GM18526 (cell line): Measurements from ENCODE around the gene AHSP.

Experiments used
- POLR2A ChIP-seq: IDR thresholded peaks from 3 replicates; pipeline ENCODE4 v1.6.1; 2011; ENCODE audit not compliant: insufficient read length; ENCODE audit errors: extremely low read depth

The AHSP gene

DNA sequence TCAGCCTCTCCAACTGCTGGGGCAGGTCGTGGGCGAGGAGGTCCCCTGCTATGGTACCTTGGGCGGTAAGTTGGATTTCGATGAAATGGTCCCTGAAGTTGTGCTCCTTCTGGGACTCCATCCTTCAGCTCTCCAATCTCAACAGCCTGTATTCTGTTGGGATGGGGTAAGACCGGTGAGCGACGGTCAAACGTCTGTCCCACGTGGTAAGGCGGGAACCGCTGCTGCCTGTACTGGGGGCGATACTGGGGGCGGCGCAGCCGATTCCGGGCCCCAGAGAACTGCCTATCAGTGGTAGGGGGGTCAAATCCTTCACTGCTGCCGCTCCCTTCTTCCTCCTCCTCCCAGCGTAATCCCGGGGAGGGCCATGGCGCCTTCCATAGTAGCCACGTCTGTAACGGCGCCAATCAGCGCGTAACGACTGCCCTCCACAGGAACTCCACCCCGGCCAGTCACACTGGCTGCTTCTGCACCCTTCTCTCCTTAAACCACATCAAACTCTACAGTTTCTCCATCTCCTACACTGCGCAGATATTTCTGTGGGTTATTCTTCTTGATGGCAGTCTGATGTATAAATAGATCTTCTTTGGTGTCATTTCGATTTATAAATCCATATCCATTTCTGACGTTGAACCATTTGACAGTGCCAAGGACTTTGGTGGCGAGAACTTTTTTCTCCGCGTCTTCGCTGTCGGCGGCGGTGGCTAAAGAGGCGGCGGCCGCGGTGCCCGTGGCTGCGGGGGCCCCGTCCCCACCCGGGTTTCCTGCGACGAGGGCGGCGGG is 41.1 kb downstream of the AHSP start:
- TF ChIP-seq POLR2A = no peak

GRCh38 chr16:31569360-31569717 is 41.6 kb downstream of the AHSP start:
- TF ChIP-seq POLR2A = no peak

DNA sequence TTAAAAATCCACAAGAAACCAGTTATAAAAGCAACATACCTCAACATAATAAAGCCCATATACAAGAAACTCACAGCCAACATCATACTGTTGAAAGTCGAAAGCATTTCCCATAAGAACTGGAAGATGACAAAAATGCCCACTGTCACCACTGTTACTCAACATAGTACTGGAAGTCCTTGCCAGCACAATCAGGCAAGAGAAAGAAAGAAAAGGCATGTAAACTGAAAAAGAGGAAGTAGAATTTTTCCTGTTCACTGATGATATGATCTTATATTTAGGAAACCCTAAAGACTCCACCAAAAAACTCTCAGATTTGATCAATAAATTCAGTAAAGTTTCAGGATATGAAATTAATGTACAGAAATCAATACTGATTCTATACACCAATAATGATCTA is 45.1 kb downstream of the AHSP start:
- no peak for TF ChIP-seq POLR2A

GRCh38 chr16:31577411-31577810 is 49.7 kb downstream of the AHSP start:
- TF ChIP-seq POLR2A = no peak
